ENCODE results near the gene SNN.

The SNN gene

DNA sequence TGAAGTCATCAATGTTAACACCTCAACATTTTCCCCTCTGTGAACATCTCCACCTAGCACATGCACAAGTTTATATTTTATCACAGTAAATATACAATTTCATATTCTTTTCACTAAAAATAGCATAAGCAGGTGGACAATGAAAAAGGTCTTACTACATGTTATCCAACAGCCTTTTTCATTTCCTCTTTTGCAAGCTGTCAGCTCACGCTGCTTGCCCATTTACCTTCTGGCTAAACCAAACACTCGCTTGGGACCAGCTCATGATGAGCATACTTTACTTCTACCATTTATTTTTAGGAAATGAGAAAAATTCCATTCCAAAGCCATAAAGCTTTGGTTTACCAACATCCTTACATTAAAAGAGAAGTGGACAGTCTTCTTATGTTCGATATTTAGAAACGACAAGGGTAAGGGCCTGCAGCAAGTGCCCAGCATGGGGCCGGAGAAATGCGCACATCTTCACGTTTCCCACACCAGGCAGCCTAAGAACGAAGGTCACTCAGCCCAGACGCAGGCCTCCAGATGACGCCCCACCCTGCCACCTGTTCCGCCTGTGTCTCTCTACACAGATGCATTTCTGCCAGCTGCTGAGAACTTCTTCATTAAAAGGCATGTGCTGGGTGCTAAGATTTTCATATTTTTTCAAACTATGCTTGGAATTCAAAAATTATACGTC is 13.9 kb downstream of the SNN start:
- DNase-seq, result no peak

DNA sequence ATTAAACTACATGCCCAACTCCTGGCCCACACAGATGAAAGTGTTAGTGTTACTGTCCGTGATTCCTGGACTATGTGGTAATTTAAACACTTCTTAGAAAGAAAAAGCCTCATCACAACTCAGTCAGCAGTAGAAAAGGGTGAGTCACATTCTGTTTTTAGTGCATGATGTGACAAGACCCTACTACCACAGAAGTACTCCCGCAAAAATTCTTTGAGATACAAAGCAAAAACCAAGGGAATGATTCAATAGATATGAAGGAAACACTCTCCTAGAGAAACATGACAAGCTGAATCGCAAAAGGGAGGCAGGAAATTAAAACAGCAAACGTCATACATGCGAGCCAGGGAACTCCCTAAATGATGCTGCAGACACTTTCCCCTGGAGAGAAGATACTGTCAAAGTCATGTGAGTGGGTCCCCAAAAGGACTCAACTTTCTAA is 14.4 kb downstream of the SNN start:
- no peak for DNase-seq

DNA sequence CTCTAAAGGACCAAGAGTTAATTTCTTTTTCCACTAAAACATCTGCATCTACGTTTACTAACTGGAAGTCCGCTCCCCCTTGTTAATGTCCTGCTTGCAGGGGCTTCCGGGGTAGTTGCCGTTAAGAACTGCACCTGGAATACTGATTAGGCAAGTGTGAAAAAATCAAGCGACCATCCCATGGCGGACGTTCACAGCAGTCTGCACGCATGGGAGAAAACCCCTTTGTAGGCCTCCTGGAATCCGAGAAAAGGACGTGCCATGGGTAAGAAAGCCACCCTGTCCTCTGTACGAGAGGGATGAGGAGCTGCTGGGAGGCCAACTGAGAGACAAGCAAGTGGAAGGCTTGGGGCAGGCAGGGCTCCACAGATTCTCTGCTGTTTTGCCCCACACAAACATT is 14.9 kb downstream of the SNN start:
- DNase-seq, result no peak

DNA sequence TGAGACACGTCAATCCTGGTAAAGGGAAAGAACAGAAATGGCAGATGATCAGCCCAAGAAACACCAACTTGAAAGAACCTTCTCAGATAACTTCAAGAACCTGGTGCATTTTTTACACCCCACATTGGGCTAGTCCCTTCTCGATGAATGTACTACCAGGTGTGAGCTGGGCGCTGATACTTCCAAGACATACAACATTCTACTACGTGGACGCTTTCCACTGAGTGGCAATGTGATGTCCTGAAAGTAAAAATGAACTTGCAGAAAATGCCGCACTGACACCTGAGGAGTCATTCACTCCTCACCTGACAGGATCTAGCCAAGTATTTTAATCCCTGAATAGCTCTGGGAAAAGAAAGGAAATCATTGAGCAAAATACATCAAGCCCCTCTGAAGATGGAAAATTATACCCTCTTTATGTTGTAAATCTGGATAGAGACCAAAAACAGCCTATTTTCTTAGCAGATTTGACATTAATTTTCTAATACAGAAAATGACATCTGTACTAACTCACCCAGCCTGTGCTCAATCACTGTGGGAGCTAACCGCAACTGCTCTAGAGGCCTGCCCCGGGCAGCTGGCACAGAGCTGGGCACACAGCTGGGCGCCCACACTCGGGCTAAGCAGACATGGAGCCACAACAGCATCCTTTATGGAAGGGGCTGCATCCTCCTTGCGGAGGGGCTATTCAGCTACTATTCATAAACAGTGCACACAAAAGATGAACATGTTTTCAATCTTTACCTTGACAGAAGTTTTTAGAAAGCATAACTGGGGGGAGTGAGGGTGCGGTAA is 16.2 kb downstream of the SNN start:
- no peak for DNase-seq

DNA sequence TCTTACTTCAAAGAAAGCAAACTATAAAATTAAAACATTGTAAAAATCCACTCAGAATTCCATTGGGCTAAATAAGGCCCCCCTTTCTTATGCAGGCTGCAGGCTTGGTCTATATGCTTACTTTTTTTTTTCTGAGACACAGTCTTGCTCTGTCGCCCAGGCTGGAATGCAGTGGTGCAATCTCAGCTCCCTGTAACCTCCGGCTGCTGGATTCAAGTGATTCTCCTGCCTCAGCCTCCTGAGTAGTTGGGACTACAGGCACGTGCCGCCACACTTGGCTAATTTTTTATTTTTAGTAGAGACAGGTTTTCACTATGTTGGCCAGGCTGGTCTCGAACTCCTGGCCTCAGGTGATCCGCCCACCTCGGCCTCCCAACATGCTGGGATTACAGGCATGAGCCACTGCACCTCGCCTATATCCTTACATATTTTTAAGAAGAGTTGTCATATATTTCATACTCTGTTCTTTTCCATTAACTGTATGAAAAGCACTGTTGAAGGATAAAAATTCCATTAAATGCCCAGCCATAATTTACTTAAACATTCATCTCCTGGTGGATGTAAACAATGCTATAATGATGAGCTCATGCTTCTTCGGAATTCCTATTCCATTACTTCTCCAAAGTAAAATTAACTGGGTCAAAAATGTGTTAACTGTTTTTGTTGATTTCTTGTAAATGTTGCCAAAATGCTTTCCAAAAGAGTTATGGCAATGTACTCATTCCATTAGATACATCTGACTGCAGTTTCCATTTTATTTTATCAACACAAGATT is 17.8 kb downstream of the SNN start:
- no peak for DNase-seq

DNA sequence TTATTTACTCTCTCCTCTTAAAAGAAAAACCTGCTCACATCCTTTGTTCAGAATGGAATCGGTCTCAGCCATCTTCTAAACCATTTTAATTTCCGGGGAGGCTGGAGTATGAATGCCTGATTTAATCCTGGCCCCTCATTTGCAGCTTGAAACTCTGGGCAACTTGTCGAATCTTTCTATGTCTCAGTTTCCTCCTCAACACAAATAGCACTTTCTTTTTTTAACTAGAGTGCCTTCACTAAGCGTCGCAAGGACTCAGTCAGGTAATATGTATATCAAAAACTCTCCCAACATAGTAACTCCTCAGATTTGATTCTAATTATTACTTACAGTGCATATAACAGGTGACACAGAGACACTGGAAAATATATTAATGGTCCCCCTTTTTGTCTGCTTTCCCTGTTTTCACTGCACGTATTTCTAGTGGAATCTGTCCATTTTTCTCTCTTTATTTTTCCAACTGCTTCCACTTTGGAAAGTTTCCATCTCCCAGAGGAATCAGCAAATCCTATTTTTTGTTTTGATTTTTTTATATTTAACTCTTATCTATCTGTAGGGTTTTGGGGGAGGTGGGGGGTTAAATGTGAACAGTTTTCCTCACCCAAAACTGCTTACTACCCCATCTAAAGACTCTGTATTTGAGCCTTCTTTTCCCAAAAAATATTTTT is 18.6 kb downstream of the SNN start:
- no peak for DNase-seq

DNA sequence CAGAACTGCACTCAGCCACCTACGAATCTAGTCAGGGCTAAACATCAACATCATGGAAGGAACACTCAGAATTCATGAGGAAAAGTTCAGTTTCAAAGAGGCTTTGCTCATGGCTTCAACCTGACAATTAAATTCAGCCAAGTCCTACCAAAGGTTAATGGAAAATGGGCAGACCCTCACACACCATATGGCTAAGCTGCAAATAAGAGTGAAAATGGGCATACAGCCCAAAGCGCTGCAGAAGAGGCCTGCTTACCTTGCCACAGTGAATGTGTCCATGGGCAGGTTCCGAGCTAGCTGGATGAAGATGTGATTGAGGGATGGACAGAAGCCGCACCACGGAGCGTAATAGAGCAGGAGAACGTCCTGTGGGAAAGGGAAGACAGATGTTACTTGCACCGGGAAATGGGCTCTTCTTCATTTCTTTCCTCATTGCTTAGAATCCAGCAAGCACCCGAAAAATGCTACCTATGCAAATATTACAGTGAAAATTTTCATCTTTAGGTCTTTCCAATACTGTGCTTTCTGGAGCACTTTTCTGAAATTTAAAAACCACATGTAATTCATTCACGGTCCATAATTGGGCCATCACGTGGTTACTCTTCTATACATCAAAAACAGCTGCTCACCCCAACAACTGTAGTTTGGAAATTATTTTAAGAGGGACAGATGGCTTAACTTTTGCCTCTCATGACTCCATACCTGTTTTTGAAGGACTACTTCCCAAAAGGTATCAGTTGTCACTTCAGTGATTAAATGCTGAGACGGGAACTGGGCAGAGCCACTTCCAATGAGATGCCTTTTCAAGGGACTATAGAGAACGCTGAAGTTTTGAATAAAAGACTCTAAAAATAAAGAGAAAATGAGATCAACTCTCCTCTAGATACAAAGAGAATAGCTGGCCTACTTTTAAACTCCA is 19.6 kb downstream of the SNN start:
- DNase-seq, result no peak

DNA sequence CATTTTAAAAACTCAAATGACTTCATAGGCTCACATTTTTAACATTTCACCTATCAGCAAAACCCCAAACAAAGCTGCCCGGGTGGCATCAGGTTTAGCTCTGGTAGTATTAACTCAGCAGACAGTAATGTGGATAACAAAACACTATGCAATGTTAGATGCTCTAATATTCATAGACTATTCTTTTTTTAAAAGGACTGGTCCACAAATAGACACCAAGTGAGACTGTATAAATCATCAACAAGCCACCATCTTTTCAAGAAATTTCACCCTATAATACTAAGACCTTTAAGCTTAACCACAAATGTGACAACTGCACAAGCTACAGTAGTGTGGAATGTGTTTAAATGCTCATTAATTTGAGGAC is 20.2 kb downstream of the SNN start:
- no peak for DNase-seq

DNA sequence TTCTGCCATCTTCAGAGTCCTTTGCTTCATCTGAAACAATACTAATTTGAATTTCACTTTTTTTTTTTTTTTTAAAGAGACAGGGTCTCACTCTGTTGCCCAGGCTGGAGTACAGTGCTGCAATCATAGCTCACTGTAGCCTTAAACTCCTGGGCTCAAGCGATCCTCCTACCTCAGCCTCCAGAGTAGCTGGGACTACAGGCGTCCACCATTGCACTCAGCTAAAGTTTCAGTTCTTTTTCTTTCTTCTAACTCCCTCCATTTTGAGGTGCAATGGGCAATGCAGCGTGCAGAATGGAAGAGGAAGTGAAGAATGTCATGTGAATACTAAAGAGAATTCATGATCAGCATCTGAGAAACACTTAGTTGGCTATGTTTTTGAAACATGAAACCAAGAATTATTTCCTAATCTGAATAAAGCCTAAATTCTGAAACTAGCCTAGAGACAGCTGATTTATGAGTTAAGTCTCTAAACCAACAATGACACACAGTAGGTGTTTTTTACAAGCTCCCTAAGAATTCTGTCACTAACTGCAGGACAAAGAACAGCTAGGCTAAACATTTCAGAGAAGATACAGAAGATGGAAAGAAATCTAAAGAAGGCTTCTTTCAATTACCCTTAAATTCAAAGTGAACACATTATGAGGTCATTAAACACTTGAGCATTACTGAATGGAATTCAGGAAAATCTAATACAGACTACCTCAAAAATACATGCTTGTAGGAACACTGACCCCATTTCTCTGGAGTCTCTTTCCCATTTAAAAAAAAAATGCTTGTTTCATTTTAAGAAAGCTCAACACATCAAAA is 21.0 kb downstream of the SNN start:
- no peak for DNase-seq

DNA sequence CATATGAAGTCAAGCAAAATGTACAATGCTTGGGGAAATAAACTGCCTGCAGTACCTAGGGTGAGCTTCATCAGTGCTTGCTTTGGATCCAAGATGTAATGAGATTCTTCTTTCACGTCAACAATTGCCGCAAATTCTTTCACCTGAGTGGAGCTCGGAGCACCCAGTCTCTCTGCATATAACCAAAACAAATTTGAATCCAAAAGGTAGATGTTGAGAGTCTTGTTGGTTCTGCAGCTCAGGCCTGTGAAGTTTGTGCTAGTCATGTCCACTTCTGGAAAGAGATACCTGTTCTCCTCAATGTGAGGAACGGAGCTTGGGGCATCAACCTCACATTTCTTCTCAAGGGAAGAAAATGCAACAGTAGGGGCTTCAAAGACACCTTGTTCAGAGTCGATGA is 23.0 kb downstream of the SNN start:
- DNase-seq, result no peak

DNA sequence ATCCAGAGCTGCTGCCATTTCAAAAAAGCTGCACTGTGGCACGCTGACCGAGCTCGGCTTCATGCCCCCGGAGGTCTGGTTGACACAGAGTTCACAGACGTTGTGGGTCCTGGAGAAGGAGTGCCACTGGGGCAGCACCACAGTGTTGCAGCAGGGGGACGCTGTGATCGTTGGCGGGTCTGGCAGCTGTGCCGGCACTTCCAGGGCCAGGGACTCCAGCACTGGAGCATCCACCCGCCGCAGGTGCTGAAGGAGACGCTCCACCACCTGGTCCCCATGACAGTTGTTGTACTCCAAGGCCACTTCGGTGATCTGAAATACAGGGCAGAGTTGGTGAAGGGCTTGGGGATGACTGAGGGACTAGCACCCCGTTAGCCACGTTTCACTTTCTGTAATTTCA is 23.5 kb downstream of the SNN start:
- DNase-seq, result no peak

DNA sequence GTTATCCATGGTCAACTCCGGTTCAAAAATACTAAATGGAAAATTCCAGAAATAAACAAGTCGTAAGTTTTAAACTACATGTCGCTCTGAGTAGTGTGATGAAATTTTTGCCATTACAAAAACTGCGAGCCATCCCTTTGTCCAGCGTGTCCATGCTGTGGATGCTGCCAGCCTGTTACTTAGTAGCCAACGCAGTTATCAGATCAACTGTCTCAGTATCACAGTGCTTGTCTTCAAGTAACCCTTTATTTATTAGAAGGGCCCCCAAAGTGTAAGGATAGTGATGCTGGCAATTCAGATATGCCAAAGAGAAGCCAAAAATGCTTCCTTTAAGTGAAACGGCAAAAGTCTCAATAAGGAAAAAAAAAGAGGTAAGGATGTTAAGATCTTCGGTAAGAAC is 23.9 kb downstream of the SNN start:
- no peak for DNase-seq

DNA sequence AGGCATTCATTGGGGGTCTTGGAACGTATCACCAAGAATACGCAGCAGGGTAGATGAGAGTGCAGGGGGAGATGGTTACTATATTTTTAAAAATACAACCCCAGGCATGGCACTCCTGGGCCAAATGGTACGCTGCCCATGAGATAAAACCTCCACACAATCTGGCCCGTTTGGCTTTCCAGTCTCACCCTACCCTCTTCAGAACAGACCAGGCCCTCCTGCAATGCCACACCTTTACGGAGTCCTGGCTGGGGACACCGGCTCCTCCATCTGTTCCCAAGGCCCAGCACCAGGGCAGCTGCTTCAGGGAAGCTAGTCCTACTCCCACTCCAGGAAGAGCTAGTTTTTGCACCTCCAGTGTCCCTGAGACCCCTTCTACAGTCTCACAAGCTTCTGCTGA is 24.4 kb downstream of the SNN start:
- no peak for DNase-seq

DNA sequence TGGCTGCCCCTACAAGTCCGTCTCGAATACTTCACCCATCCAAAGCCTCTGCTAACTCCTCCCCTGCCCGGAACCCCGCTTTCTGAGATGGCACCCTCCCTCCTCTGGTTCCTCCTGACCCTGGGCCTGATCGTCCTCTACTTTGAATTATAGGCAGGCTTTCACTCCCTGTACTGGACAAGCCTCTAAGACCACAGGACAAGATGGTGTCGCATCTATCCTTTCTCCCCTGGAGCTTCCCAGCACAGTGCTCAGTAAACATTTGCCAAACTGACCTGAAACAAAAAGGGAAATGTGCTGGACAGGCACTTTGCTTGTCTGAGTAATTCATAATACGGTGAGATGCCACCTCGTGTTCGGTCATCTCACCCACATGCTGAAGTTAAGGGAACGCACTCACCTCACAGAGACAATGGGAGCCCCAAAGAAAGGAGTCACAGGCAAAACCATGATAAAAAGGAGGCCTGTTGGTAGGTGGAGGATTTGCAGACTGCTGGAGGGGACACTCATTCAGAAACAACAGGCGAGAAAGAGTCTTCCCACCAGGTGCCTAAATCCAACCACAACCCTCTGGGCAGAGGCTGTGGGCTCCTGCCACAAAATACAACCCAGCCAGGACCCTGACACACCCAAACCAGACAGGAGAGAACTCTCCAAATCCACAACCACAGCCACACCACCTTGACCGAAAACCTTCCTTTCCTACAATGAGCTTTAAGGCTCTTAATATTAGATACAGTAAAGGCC is 28.2 kb downstream of the SNN start:
- DNase-seq, result no peak

DNA sequence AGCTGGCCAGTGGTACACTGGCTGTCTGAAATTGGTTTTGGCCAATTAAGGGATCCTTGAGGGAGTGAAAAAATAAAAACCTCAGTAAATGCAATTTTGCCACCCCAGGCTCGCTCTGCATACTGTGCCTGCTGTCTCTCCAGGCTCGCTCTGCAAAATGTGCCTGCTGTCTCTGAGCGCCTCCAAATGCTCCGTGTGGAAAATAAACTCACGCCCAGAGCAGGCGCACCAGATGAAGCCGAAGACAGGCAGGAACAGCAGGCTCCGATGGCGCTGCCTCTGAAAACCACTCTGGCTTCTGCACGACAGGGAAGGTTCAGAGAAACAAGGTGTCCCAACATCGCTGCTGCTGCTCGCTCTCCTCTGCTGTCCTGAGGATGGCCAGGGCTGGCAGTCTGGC is 29.1 kb downstream of the SNN start:
- DNase-seq, result no peak

DNA sequence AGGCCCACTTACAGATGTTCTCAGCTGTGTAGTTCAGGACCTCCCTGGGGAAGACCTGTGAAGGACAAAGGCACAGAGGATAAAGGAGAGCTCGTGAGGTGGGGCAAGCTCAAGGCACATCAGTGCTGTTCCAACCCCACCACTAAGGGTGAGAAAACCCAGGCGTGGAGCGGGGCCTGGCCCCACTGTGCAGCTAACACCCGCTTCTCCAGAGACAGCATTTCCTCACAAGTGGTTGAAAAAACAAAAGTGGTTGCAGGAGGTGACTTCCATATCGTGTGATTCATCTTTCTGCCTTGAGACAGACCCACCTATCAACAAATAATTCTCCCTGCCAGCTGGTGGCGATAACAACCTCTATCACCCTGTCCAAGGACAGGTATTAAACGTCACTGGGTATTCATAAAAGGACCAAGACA is 30.0 kb downstream of the SNN start:
- no peak for DNase-seq

DNA sequence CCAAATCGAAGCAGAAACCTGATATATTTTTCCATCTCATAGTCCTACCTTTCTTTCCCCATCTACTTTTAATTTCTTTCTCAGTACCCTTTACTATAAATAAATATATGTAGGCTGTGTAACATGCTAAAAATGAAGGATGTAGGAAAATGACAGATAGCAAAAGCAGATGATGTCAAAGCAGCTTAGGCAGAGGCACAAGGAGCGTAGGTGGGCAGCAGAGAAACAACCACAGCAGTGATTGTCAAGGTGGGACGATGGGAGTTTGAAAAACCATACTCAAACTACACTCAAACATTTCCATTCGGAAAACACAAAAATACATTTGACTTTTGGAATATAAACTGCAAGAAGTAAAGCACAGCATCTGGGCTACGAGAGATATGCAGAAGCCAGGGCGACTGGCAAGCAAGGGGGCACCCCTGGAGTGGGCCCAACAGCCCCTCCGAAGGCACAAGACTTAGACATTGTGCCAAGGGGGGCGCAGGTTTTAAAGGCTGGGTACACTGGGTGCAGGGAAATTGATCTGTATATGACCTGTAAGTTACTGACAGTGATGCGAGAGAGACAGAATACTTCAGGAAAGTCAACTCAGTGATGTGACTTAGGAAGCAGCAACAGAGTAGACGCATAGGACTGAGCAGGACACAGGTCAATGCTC is 31.1 kb downstream of the SNN start:
- no peak for DNase-seq

DNA sequence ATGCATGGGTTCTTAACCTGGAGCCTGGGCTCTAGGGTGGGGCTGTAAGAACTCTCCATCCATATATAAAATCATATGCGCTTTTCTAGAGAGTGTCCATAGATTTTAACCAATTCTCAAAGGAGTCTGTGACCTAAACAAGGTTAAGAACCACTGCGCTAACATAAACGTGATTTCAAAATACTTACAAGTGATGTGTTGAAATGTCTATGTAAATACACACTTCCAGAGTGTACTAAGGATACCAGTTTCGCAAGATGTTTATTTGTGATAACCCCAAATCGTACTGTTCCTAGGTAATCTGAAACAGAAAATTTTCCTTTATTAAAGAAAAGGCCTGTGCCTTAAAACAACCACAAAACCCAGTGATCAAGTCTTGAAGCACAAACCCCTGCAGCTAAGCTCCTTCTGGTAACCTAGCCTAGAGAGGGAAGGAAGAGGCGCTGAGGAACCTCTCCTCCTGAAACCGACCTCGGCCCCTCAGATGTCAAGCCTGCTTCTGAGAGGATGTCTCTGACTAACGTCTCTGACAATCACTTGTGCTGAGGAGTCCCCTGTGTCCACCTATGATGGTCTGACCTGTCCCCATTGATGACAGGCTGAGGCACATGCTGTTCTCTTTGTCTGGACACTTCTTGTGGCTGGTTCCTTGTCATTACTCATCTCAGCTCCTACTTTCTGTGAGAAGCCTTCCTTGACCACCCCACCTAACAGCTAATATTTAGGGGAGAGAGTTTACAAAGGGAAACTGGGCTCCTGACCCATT is 32.2 kb downstream of the SNN start:
- no peak for DNase-seq

DNA sequence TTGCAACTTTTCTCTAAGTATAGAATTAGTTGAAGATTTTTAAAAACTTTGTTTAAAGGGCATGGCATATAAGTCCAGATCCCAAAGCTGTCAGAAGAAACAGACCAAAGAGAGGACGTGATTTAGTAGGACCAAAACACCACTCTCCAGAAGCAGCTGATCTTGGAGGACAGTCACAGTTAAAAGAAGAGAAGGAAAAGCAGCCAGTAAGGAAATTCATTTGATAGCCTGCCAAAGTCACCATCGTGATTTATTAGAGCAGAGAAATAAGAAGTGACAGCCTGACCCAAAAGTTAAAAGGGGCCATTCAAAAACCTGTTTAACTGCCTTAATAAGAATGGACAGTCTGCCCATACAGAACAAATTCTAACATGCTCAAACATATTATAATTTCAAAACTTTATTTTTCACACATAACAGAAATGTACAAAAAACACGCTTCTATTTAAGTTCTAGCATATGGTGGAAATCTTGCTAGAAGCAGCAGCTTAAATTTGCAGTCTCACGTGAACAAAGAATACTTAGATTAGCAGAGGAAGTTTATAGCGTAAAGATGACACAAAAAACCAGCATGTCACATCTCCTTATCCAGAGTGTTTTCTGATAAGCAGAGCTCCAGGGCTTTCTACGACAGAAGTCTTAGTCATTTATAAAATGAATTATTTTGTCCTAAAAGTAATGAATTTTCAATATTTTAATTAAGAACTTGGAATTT is 37.2 kb downstream of the SNN start:
- no peak for DNase-seq

All from NCI-H187 treated with DMSO at 0.1 percent for 48 hours (cell line).